Hypothalamus (tissue), 51 donors: ENCODE results near the gene NOL11.
"Not testable (repeated sequence)": the region's sequence is repeated elsewhere in the genome, so short reads cannot be mapped to it uniquely, and the experiment has no call there.

ENCODE experiments used
- DNase-seq, 51 donors: peaks; one replicate each; lab custom pipeline; 2025; lab: John Stamatoyannopoulos, UW

NOL11 gene

GRCh38 chr17:67717624-67718324 is at the start of gene NOL11:
Gene NOL11, plus strand, starts transcription at chr17:67717936. Its CDS starts 12 bp downstream, at chr17:67717948.
- peak; percentile 79 to 100 (median 99) for DNase-seq

DNA sequence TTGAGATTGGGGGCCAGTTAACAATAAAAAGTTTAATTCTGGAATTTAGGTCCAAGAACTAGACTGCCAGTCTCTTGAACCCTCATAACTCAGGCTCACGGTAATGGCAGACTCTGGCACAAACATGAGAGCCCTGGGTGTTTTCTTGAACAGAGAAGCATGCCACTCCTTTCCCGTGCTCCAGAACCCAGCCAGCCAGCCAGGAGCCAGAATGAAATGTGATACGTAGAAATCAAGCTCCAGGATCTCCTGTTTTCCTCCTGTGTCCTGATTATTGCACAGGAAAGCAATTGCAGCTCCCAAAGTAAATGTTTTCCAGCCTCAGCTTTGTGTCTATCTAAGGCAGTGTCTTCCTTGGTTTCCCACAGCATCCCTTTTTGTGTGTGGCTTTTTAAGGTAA is 46.2 kb upstream of the NOL11 start:
- no peak for DNase-seq

DNA sequence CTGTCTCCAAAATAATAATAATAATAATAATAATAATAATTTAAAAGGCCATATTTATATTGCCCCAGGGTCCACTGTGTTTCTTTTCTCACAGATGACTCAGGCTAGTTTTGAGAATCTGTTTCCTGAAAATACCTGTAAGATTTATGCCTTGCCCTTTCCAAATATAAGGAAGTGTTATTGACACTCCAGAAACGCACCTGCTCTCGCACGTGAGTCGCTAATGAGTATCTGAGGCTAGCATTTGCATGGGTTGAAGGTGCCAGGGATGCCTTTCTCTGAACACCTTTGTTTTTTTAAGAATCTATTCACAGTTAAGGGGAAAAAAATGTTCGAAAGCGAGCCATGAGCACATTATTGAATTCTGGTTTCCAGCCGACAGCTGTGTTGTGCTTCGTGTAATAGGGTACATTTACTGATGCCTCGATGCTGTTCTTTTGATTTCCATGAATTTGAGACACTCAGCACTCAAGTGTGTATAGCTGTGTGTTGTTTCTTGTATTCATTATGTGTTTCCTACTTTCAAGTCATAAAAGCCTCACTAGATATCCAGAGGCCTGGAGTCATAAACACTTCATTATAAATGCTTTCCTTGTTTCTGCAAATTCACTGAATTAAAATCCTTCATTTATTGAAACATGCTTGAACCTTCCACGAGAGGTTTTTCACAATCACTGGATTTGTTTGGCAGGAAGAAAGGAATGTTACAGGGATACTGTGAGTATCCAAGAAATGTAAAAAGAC is 45.0 kb upstream of the NOL11 start:
- peak in 1 of 51 donors; percentile 35 for DNase-seq

GRCh38 chr17:67675481-67675880 is 42.3 kb upstream of the NOL11 start:
- no peak for DNase-seq

- no peak for DNase-seq
Observed at GRCh38 chr17:67676305-67676704, 41.4 kb upstream of the NOL11 start.

GRCh38 chr17:67678414-67678813 is 39.3 kb upstream of the NOL11 start:
- no peak for DNase-seq

DNA sequence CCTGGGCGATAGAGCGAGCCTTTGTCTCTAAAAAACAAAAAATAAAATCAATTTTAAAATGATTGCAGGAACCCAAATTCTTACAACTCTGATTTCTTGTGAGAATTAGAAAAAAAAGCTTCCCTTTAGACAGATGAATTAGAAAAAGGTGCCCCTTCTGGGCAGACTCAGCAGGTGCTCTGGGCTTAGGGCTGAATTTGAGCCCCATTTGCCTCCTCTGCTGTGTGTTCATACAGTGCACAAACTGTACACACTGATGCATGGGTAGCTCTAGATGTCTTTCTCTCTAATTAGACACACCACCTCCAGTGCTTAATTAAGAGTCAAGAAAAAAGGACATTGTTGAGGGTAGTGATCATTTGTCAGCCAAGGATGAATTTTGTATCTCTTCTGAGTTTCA is 38.5 kb upstream of the NOL11 start:
- no peak for DNase-seq

GRCh38 chr17:67679721-67680120 is 38.0 kb upstream of the NOL11 start:
- no peak for DNase-seq

- no peak for DNase-seq
Observed at GRCh38 chr17:67680445-67681224, 37.1 kb upstream of the NOL11 start.

- DNase-seq, result no peak
Observed at GRCh38 chr17:67682196-67682595, 35.5 kb upstream of the NOL11 start.

- DNase-seq, result no peak
Observed at GRCh38 chr17:67685351-67685750, 32.4 kb upstream of the NOL11 start.

DNA sequence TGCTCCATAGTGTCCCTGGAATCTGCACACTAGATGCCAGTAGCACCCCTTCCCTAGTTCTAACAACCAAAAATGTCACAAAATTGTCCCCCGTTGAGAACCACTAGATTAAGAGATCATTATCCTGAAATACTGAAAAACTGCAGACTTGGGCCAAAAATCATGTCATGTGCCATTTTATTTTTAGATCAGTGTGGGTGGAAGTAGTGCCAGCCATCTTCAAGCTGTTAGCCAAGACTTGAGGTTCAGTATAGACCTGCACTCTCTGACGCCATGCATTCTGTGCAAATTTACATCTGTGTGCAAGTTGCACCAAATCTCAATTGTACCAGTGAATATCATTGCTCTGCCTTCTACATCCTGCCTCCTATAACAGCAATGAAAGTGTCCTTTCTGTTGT is 31.5 kb upstream of the NOL11 start:
- DNase-seq, result no peak

DNA sequence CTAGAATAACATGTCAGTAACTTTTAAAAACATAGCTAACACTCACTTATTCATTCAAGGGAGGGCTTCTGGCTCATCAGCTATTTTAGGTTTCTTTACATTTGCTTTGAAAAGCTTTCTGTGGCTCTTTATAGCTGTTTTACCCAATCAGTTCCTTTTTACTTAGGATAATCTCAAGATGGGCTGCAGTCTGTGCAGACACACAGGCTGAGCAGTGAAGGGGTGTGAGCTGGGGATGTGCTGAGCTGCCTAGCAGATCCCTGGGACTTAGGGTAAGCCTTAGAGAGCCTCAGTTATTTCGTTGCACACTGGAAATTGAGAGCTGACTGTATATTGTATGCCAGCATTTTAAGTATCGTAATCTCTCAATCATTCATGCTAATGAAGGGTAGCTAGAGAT is 30.2 kb upstream of the NOL11 start:
- no peak for DNase-seq

DNA sequence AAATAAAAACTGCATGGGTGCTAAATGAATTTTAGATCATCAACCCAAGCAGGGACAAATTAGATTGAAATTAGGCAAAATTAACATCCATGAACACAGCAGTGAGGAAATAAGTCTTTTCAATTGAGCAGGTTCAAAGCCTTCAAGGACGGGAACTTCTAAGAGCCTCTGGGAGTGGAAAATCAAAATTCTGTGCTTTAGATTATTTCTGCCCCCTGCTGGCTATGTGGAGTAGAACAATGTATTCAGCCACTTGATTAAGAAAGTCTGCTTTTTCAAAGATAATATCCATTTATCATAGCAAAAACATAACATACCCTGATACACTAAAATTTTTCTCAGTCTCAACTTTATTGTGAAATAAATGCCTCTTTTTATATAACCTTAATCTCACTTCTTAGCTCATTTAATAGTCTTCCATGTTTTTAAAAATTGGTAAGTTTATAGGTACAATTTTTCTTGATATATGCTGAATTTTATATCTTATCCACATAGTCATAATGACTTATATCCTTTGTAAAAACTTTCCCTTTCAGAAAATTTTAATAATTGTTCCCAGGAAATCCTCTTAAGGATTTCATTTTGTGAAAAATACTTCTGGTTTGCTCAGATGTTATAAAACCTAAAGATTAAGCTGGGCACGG is 28.1 kb upstream of the NOL11 start:
- peak in 13 of 51 donors; percentile 2 to 64 (median 22) for DNase-seq

DNA sequence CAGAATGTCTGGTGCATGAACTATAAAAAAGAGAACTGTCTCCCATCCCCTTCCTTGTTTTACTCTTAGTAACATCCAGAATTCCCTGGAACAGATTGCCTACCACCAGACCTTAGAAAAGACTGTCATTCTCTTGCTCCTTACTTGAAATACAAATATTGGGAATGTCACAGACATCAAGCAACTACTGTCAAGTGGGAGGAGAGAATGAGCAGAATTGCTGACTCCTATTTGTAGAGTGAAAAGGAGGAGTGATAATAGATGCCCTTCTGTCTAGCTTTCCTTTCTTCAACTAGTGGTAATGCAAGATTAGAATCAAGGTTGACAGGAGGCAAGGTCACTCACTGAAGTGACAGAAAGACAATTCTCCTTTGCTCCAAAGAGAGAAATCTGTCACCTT is 23.9 kb upstream of the NOL11 start:
- DNase-seq, result no peak

GRCh38 chr17:67696347-67696746 is 21.4 kb upstream of the NOL11 start:
- DNase-seq, result no peak

GRCh38 chr17:67696853-67697498 is 20.8 kb upstream of the NOL11 start:
- DNase-seq, result no peak

DNA sequence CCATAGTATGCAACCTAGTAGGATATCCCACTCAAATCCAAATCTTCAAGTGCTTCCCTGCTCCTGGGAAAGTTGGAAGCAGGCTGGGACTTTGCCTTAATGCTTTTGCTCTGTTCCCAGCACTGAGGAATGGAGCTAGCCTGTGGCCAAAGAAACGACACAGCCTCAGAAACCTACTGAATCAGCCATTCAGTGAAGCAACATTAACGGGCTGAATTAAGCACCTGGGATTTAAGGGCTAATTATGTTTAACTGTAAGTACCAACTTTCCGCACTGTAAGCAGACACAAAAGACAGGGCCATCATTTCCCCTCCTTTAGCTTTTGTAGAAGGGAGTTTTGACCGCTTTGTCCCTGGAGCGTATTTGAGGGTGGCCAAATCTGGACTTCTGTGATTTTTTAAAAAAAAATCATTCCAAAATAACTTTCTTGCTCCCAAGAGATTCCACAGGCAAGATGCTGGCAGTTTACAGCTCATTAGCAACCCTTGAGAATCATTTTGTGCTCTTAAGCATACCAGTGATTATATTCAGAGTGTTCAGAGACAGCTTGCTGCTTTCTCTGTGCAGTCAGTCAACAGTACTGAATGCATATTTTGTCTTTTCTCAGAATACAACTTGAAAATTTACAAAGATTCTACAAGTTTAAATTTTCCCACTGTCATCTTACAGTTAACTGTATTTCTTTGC is 17.6 kb upstream of the NOL11 start:
- DNase-seq, result no peak

DNA sequence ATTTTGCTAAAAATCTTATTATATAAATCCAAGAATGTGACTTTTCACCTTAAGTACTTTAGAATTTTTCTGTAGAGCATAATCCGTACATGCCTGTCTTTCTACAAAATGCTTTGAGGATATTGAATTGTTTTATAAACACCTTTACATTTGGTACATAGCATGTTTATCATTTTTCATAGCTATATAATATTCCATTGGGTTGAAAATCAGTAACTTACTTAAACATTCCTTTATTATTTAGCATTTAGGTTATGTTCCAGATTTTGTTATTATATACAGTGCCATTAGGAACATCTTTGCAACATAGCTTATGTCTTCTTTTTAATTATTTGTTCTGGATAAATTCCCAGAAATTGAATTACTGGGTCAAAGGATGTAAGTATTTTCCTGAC is 17.0 kb upstream of the NOL11 start:
- no peak for DNase-seq

- not testable (repeated sequence) for DNase-seq
Observed at GRCh38 chr17:67702861-67703260, 14.9 kb upstream of the NOL11 start.
